HG02938 (cell line): ENCODE data around the gene RC3H1.
"Not testable (repeated sequence)": the region's sequence is repeated elsewhere in the genome, so short reads cannot be mapped to it uniquely, and the experiment has no call there.

Experiments
- ATAC-seq: cut with Tn5 transposase; IDR thresholded peaks from one replicate; pipeline ENCODE4 v1.9.1; 2021; ENCODE audit warnings: mild to moderate bottlenecking, moderate library complexity; ENCODE audit not compliant: unreplicated experiment

RC3H1 gene

GRCh38 chr1:173963477-173963876, 58.7 kb downstream of the RC3H1 start:
- ATAC-seq = no peak

GRCh38 chr1:173960625-173961024, 61.5 kb downstream of the RC3H1 start:
- ATAC-seq = no peak

- no peak for ATAC-seq
These were observed 68.0 kb downstream of the RC3H1 start for GRCh38 chr1:173954179-173954578.

- ATAC-seq = no peak
These were observed 73.6 kb downstream of the RC3H1 start for GRCh38 chr1:173948594-173948993.

- ATAC-seq = no peak
These were observed 75.7 kb downstream of the RC3H1 start for GRCh38 chr1:173946380-173946921.

GRCh38 chr1:173937062-173937461, 85.1 kb downstream of the RC3H1 start:
- ATAC-seq = no peak

GRCh38 chr1:173934440-173934839, 87.7 kb downstream of the RC3H1 start:
- ATAC-seq = no peak

- not testable (repeated sequence) for ATAC-seq
These were observed 91.6 kb downstream of the RC3H1 start for GRCh38 chr1:173930541-173930940.

GRCh38 chr1:173925306-173926242, 96.6 kb downstream of the RC3H1 start:
- no peak for ATAC-seq

GRCh38 chr1:173920861-173921260, 101.3 kb downstream of the RC3H1 start:
- no peak for ATAC-seq

GRCh38 chr1:173917635-173918493, 104.3 kb downstream of the RC3H1 start:
- no peak for ATAC-seq

- no peak for ATAC-seq
These were observed 105.0 kb downstream of the RC3H1 start, which contains the start of gene SERPINC1 for GRCh38 chr1:173917149-173917548. SERPINC1 (minus strand) TSS chr1:173917327; CDS start chr1:173917259, 68 bp downstream.

- no peak for ATAC-seq
These were observed 105.5 kb downstream of the RC3H1 start for GRCh38 chr1:173916667-173917066.

- ATAC-seq = no peak
These were observed 106.6 kb downstream of the RC3H1 start for GRCh38 chr1:173915596-173915995.

- no peak for ATAC-seq
These were observed 107.7 kb downstream of the RC3H1 start for GRCh38 chr1:173914366-173914871.

- no peak for ATAC-seq
These were observed 109.0 kb downstream of the RC3H1 start for GRCh38 chr1:173913111-173913510.

GRCh38 chr1:173903827-173904531, 118.2 kb downstream of the RC3H1 start:
- ATAC-seq = no peak

GRCh38 chr1:173900992-173901391, 121.2 kb downstream of the RC3H1 start:
- no peak for ATAC-seq

GRCh38 chr1:173900427-173900826, 121.7 kb downstream of the RC3H1 start:
- ATAC-seq = no peak

GRCh38 chr1:173894189-173894588, 128.0 kb downstream of the RC3H1 start:
- no peak for ATAC-seq
